HG02763 (cell line): Measurements from ENCODE around the gene CDH12.
"Not testable (repeated sequence)": the region's sequence is repeated elsewhere in the genome, so short reads cannot be mapped to it uniquely, and the experiment has no call there.

Source experiments
- ATAC-seq: cut with Tn5 transposase; IDR thresholded peaks from one replicate; pipeline ENCODE4 v1.9.1; 2021; ENCODE audit warnings: mild to moderate bottlenecking, moderate library complexity; ENCODE audit not compliant: unreplicated experiment

CDH12 gene

GRCh38 chr5:22852807-22853660, at the start of gene CDH12:
CDH12 (minus strand) TSS chr5:22853344.
- ATAC-seq = no peak

DNA sequence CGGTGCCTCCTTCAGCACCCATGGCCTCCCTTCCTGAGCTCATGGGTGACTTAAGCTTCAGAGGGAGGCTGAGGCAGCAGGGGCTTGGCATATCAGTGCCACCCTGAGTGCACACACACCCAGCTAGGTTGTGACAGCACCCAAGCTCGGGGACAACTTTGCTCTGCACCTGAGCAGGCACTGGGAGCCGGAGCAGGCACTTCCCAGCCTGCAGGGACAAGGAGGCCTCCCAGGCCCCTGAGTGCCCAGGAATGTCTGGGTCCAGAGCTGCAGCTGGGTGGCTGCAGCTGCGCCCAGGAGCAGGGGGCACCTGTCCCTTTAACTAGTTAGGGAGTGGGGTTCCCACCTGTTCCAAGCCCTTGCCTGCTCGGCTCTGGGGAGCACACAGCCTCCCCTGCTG, 48.7 kb upstream of the CDH12 start:
- ATAC-seq = no peak

DNA sequence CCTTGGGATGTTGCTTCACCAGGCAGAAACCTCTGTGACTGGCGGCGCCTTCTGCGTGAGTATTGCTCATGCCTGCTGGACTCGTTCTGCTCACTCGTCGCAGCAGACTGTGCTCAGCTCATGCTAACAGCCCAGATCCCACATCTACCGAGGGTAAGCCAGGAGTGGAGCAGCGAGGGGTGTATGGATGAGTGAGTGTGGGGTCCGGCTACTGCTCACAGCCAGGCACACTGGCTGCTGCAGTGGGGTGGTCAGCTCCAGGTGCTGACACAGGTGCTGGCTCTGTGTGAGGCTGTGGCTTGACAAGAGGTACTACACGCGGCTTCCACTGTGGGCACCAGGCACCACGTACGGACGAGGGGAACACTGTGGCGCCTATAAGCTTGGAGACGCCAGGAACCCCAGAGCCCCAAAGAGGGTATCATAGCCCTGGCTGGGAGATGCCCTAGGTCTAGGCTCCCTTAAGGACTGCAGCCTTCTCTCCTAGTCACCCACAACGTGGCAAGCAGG, 47.7 kb upstream of the CDH12 start:
- ATAC-seq = no peak

DNA sequence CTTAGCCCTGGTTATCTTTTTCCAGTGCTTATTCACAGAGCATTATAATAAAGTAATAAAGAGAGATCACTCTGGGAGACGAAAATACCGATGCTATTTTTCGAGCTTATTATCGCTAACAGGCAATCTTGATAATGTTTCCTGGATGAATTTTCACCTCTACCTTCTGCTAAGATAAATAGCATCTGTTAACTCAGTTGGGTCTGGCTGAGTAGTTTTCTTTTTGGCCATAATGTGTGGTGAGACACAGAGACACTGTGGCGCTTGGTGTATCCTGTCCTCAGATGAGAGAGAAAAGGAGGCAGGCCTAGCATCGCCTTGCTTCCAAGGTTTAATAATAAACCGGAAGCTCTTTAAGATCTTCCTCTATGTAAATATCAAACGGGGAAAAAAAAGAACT, 46.2 kb upstream of the CDH12 start:
- no peak for ATAC-seq

DNA sequence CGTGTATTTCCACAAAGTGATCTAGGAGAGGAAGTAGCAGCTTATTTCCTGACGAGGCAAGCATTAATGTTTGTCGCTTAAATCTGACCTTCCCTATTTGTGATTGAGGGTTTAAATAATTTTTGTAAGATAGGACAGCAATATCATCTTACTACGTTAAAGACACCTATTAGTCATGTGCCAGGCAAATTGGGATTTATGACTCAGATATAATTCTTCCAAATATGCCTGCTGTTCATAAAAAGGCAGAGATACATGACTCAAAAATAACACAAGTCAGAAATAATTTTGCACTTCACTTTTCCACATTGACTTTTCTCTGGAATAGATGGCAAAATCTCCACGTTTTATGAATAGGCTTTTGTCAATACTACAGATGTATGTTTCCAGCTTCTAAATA, 43.0 kb upstream of the CDH12 start:
- ATAC-seq = no peak

- ATAC-seq = no peak
Measured at GRCh38 chr5:22892441-22892840, 39.3 kb upstream of the CDH12 start.

DNA sequence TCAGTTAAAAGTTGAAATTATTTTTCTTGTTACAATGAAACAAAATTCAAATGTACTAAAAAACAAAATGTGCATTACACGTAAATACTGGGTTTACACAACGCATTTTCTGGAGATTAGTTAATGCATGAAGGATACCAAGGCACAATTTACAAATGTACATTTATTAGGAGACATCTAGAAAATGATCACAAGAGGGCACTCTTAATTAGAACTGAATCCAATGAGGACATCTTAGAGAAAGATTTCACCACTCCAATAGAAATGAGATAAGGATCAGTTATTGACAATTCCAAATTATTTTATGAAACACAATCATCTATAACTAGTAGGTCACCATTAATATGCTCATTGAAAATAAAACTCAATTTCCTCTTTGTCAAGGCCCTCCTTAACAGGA, 36.6 kb upstream of the CDH12 start:
- no peak for ATAC-seq

GRCh38 chr5:22887566-22887965, 34.4 kb upstream of the CDH12 start:
- no peak for ATAC-seq

GRCh38 chr5:22858911-22859310, 5.8 kb upstream of the CDH12 start:
- not testable (repeated sequence) for ATAC-seq

DNA sequence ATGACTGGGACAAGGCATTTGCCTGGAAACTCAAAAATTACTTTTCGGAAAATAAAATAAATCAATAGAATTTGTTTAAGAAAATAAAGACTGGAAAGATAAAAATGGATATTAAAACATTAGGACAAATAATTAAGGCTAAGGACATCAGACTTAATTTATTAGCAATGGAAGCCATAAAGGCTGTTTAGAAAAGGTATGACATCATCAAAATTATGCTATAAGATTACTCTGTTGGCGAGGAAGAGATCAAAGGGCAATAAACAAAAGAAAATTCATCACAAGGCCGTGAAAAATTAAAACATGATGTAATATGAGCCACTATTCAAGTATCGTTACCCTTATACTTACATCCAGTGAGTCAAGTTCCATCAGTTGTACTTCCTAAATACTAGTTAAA, 2.7 kb upstream of the CDH12 start:
- ATAC-seq = no peak

- ATAC-seq = no peak
Measured at GRCh38 chr5:22850981-22851380, 2.2 kb downstream of the CDH12 start.

DNA sequence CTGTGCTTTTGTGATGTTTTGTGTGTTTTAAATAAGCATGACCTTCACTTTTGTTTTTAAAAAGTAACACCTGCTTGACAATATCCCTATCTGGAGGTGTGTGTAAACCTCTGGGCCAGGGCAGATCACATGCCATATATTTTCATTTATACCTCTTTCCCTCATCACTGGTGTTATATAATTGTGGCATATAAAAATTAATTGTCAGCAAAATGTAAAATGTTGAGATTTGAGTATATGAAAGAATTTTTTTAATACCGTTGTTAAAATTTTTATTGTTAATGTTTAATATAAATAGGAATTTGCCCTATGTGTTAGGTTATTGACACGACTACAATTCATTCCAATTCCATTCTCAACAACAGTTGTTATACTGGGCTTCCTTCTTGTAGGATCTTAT, 6.5 kb downstream of the CDH12 start:
- no peak for ATAC-seq

- ATAC-seq = no peak
Measured at GRCh38 chr5:22844636-22845035, 8.5 kb downstream of the CDH12 start.

GRCh38 chr5:22844155-22844554, 9.0 kb downstream of the CDH12 start:
- ATAC-seq = no peak

DNA sequence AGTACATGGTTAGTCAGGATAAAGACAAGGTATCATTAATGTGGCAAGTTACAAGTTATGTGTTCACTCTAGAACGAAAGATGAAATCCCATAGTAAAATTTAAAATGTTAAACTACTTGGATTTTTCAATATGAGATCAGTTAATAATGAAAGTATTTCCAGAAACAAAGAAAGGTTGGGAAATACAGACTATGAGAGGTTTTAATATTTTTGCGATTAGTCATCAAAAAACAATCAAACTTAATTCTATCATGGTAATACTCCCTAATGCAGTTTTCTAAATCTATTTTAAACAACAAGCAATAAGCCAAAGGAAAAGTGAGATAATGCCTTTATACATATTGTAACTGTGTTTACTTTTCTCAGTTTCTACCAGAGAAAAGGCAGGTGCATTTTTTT, 10.6 kb downstream of the CDH12 start:
- no peak for ATAC-seq

- no peak for ATAC-seq
Measured at GRCh38 chr5:22837803-22838202, 15.3 kb downstream of the CDH12 start.

DNA sequence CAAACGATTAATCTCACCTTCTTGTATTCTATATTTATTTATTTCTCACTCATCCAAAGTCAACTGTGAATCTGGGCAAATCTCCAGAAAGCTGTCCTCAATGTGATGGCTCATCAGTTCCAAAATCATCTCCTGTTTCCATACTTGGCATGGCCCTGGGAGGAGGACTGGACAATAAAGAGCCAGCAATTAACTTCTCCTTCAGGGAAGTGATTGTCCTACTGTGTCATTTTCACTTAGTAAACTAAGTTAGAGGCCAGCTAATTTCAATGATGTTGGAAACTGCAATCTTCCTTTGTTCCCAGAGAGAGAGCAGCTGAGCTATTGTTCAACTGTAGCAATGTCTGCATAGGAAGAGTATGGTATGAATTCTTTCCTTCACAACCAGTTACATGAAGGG, 17.5 kb downstream of the CDH12 start:
- ATAC-seq = no peak

DNA sequence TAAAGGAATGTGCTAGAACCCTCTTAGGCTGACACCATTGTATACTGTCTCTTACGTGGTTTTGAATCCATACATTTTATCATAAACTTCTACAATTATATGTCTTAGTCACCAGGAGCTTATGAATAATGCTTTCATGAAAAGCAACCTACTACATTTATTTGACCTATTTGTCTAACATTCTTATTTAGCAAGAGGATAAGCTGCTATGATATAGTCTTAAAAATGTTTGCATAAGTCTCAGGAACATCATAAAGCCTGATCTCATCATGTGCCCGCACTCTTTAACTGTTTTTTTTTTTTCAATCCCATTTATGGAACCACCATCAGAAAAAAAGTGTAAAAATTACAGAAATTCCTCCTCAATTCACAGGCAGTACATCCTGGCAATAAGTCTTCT, 59.7 kb downstream of the CDH12 start:
- no peak for ATAC-seq

DNA sequence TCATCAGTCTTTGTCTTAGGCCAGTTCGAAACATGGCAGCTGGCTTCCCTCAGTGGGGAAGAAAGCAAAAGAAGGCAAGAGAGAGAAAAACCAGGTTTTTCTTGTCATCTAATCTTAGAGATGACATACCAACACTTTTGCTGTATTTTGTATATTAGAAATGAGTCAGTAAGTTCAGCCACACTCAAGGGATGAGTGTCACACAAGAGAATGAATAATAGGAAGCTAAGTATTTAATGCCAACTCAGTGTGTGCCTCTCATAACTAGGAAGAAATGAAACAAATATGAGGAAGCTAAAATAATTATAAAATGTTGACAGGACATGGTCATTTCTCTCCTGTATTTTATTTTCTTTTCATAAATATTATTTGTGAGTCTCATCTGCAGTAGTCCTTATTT, 65.3 kb downstream of the CDH12 start:
- no peak for ATAC-seq

DNA sequence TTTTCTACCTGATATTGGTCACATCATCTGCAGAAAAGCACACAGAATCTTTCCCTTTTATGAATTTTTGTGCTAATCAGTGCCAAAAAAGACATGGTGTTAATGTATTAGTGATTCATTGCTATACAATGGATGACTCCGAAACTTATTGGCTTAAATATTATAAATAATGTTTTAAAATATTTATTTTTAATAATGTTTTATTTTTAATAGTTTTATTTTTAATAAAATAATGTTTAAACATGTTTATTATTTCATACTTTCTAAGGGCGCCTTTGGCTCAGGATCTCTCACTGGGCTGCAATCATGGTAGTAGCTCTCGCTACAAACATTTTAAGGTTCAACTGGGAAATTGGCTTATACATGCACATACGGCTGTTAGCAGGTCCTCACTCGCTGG, 65.7 kb downstream of the CDH12 start:
- no peak for ATAC-seq

DNA sequence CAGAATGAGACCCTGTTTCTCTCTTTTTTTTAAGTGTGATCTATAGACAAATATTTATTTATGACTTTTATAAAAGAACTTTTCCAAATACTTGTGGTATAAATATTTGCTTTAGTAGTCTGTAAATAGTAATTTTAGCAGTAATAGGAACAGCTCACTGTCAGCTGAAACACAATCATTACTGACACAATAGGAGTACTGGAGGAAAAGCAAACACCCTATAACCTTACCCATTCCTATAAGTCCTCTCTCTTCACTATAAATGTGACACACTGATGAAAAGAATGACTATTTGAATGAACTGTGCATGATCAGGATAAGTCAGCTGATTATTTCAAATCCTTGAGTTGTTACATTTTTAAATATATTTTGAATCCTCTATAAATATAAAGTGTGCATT, 72.4 kb downstream of the CDH12 start:
- no peak for ATAC-seq

GRCh38 chr5:22779499-22779898, 73.6 kb downstream of the CDH12 start:
- no peak for ATAC-seq

GRCh38 chr5:22776285-22776684, 76.9 kb downstream of the CDH12 start:
- ATAC-seq = no peak
